ENCODE results near the gene ADARB2. TPM values are rescaled to one million over a fixed set of nuclear protein-coding genes. Genes with fewer than 3 reads are reported as not detected.

Gene ADARB2
- total RNA-seq, 4 donors from 2014 or later: 8.4 to 23.2 (median 19.6) TPM

DNA sequence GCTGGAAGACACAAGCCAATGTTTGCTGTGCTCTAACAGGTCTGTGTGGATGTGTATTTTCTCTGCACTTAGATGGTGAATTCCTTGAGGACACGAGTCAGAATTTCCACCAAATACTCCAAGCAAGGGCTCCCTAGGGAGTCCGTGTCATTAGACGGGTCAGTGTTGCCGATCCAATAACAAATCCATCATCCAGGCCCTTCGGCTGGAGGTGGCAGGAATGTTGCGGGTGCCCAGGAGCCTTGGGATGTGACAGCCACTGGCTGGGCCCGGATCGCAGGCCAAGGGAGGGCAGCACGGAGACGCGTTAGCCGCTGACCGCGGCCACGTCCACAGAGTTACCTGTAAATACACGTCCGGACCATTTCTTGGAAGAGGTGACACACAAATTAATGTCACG is 494.4 kb downstream of the ADARB2 start:
- Histone ChIP-seq H3K9me3 (no peaks in the 10 kb centered on the region), H3K4me1 (no peaks in the 10 kb centered on the region), H3K36me3 (no peaks in the 10 kb centered on the region), H3K27me3 (peaks cover 0 to 21% of the 10 kb centered on the region in 2 donors), H3K4me3 (no peak overlapping the region), H3K27ac (no peak overlapping the region)
- TF ChIP-seq EP300 (IDR thresholded peaks at IDR 0.05) (no peak), CTCF (IDR thresholded peaks at IDR 0.05) (no peak), POLR2A (IDR thresholded peaks at IDR 0.05) (no peak)
- DNase-seq (ENCODE audit: low spot score in 2 of 2): no peak
- 88% methylated on average over 18 of the region's 18 CpGs for WGBS, 2 donors

GRCh38 chr10:1241973-1242935 is 495.1 kb downstream of the ADARB2 start:
- TF ChIP-seq CTCF (IDR thresholded peaks at IDR 0.05) (no peak), POLR2A (IDR thresholded peaks at IDR 0.05) (no peak), EP300 (IDR thresholded peaks at IDR 0.05) (no peak)
- Histone ChIP-seq H3K9me3 (no peaks in the 10 kb centered on the region), H3K4me3 (no peak overlapping the region), H3K4me1 (no peaks in the 10 kb centered on the region), H3K27ac (no peak overlapping the region), H3K27me3 (peaks cover 0 to 17% of the 10 kb centered on the region in 2 donors), H3K36me3 (no peaks in the 10 kb centered on the region)
- WGBS, 2 donors: 88 to 91% methylated on average over 32 to 34 of the region's 34 CpGs
- no peak for DNase-seq (ENCODE audit: low spot score in 2 of 2)

- 90 to 91% methylated on average over 16 of the region's 16 CpGs for WGBS, 2 donors
- H3K36me3 ChIP-seq: no peaks in the 10 kb centered on the region
- H3K27ac ChIP-seq: no peak overlapping the region
- TF ChIP-seq EP300 (IDR thresholded peaks at IDR 0.05): no peak
- TF ChIP-seq CTCF (IDR thresholded peaks at IDR 0.05): no peak
- no peak for TF ChIP-seq POLR2A (IDR thresholded peaks at IDR 0.05)
- no peak for DNase-seq (ENCODE audit: low spot score in 2 of 2)
- peaks cover 0 to 17% of the 10 kb centered on the region in 2 donors for H3K27me3 ChIP-seq
- no peaks in the 10 kb centered on the region for H3K4me1 ChIP-seq
- no peak overlapping the region for H3K4me3 ChIP-seq
- H3K9me3 ChIP-seq: no peaks in the 10 kb centered on the region
Observed at GRCh38 chr10:1241322-1241890, 495.9 kb downstream of the ADARB2 start.

- H3K27me3 ChIP-seq: peaks cover 0 to 17% of the 10 kb centered on the region in 2 donors
- H3K4me1 ChIP-seq: no peaks in the 10 kb centered on the region
- TF ChIP-seq EP300 (IDR thresholded peaks at IDR 0.05) (no peak), POLR2A (IDR thresholded peaks at IDR 0.05) (no peak), CTCF (IDR thresholded peaks at IDR 0.05) (no peak)
- H3K9me3 ChIP-seq: no peaks in the 10 kb centered on the region
- H3K36me3 ChIP-seq: no peaks in the 10 kb centered on the region
- no peak overlapping the region for H3K4me3 ChIP-seq
- DNase-seq (ENCODE audit: low spot score in 2 of 2): no peak
- 15 to 26% methylated on average over 6 to 7 of the region's 8 CpGs for WGBS, 2 donors
- peak overlapping the region in 1 of 4 donors; percentile 34 for H3K27ac ChIP-seq
Observed at GRCh38 chr10:1240341-1240775, 497.0 kb downstream of the ADARB2 start.

DNA sequence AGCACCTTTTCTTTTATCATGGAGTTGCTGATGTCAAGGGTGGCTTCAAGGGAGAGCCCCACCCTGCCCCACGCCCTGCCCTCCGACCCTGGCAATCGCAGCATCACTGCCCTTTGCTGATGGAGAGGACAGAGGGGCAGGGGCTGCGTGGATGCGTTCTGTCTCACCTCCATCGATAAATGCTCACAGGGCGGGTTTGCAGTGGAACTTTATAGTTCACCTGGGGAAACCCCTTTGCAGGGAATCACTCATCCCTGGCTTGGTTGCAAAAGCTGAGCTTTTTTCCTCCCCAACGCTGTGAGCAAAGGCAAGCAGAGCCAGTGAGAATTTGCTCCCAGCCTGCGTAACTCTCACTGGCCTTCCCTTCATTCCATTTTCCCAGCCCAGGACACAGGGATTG is 504.3 kb downstream of the ADARB2 start:
- TF ChIP-seq POLR2A (IDR thresholded peaks at IDR 0.05) (no peak), EP300 (IDR thresholded peaks at IDR 0.05) (no peak), CTCF (IDR thresholded peaks at IDR 0.05) (no peak)
- DNase-seq (ENCODE audit: low spot score in 2 of 2): no peak
- Histone ChIP-seq H3K27me3 (no peaks in the 10 kb centered on the region), H3K27ac (no peak overlapping the region), H3K36me3 (no peaks in the 10 kb centered on the region), H3K4me3 (no peak overlapping the region), H3K4me1 (no peaks in the 10 kb centered on the region), H3K9me3 (no peaks in the 10 kb centered on the region)
- WGBS, 2 donors: 87 to 89% methylated on average over 9 of the region's 9 CpGs
